Common myeloid progenitor, CD34-positive (primary cell): ENCODE data around the gene ZNF536.

Source experiments
- CTCF ChIA-PET: fragments of 350-600 bp; sonication (Branson Sonifier 250); formaldehyde crosslinking; loops from one replicate; lab custom pipeline; 2021; ENCODE audit warnings: antibody characterized with exemption; lab: Charles Lee
- POLR2A ChIA-PET: fragments of 350-600 bp; sonication (Branson Sonifier 250); formaldehyde crosslinking; loops from one replicate; lab custom pipeline; 2021; ENCODE audit warnings: antibody characterized with exemption; lab: Charles Lee
- DNase-seq, 3 donors: peaks; one replicate each; pipeline versions ENCODE4 v3.0.0 to v3.0.0-alpha.2; 2013
- H3K27ac ChIP-seq, 2 experiments: 1 replicate in 1 of 2; 2 replicates in 1 of 2; pipeline ENCODE4 v1.7.0; 2013; ENCODE audit warnings: inconsistent platforms in 2 of 2, low read length in 2 of 2, mild to moderate bottlenecking in 2 of 2, low read depth in 1 of 2, moderate library complexity in 1 of 2; ENCODE audit not compliant: severe bottlenecking in 2 of 2, insufficient read depth in 1 of 2, poor library complexity in 1 of 2
- H3K27me3 ChIP-seq, 5 experiments: replicated peaks in 2 of 5; 1 replicate in 3 of 5; 2 replicates in 2 of 5; pipeline versions ENCODE4 v1.6.1 to v1.7.0; 2013; ENCODE audit warnings: low read length in 4 of 5, mild to moderate bottlenecking in 2 of 5, moderate library complexity in 2 of 5, inconsistent platforms in 1 of 5; ENCODE audit not compliant: insufficient read depth in 5 of 5, control insufficient read depth in 4 of 5
- H3K36me3 ChIP-seq, 4 experiments: 1 replicate in 2 of 4; 2 replicates in 2 of 4; pipeline versions ENCODE4 v1.6.1 to v1.7.0; 2013; ENCODE audit warnings: low read length in 3 of 4, control low read depth in 1 of 4, mild to moderate bottlenecking in 1 of 4; ENCODE audit not compliant: control insufficient read depth in 4 of 4, insufficient read depth in 4 of 4
- H3K4me1 ChIP-seq, 4 experiments: 1 replicate in 3 of 4; 2 replicates in 1 of 4; pipeline versions ENCODE4 v1.6.1 to v1.7.1; 2013; ENCODE audit warnings: low read length in 3 of 4, mild to moderate bottlenecking in 3 of 4, control low read depth in 1 of 4, inconsistent platforms in 1 of 4, moderate library complexity in 1 of 4; ENCODE audit not compliant: control insufficient read depth in 4 of 4, insufficient read depth in 4 of 4; ENCODE audit errors: control extremely low read depth in 1 of 4
- H3K4me3 ChIP-seq, 7 experiments: 1 replicate in 4 of 7; 2 replicates in 3 of 7; pipeline versions ENCODE4 v1.5.1 to v1.7.0; 2013; ENCODE audit warnings: mild to moderate bottlenecking in 7 of 7, low read length in 6 of 7, moderate library complexity in 6 of 7, inconsistent platforms in 2 of 7, low read depth in 2 of 7, control low read depth in 1 of 7; ENCODE audit not compliant: insufficient read depth in 4 of 7, control insufficient read depth in 1 of 7; ENCODE audit errors: extremely low read depth in 1 of 7
- H3K9me3 ChIP-seq, 5 experiments: 1 replicate in 4 of 5; 2 replicates in 1 of 5; pipeline versions ENCODE4 v1.6.1 to v1.7.1; 2013; ENCODE audit warnings: low read length in 4 of 5, mild to moderate bottlenecking in 2 of 5, inconsistent platforms in 1 of 5, low read depth in 1 of 5, moderate library complexity in 1 of 5; ENCODE audit not compliant: control insufficient read depth in 4 of 5, insufficient read depth in 2 of 5; ENCODE audit errors: control extremely low read depth in 1 of 5
- WGBS: methylation state at CpG from one replicate; pipeline ENCODE4 v1.1.5; 2013; ENCODE audit not compliant: insufficient coverage; 5-methylcytosine and 5-hydroxymethylcytosine counted together

Gene ZNF536

GRCh38 chr19:30364866-30365800 lies 7.1 kb upstream of the ZNF536 start:
- WGBS, result 96% methylated on average over 8 of the region's 10 CpGs
- Histone ChIP-seq H3K4me1 (peaks cover 0 to 37% (median 31%) of the 10 kb centered on the region in 4 experiments), H3K4me3 (no peak overlapping the region), H3K27ac (no peak overlapping the region), H3K9me3 (no peaks in the 10 kb centered on the region), H3K27me3 (peaks cover 0 to 3% (median 0%) of the 10 kb centered on the region in 5 experiments), H3K36me3 (no peaks in the 10 kb centered on the region)
- ChIA-PET POLR2A (no interaction called here), CTCF (no interaction called here)
- no peak for DNase-seq

- Histone ChIP-seq H3K9me3 (no peaks in the 10 kb centered on the region), H3K4me3 (no peak overlapping the region), H3K27ac (no peak overlapping the region), H3K4me1 (peaks cover 0 to 27% (median 20%) of the 10 kb centered on the region in 4 experiments), H3K36me3 (no peaks in the 10 kb centered on the region), H3K27me3 (peaks cover 0 to 3% (median 2%) of the 10 kb centered on the region in 5 experiments)
- 0% methylated on average over 1 of the region's 1 CpG for WGBS
- ChIA-PET POLR2A (no interaction called here), CTCF (interaction anchor here (0.7 kb wide), 1 partner anchor 40 kb away, joined by 3 read pairs; no protein-coding TSS in a partner anchor)
- DNase-seq, result no peak
Measured at GRCh38 chr19:30366282-30366681, 5.9 kb upstream of the ZNF536 start.

DNA sequence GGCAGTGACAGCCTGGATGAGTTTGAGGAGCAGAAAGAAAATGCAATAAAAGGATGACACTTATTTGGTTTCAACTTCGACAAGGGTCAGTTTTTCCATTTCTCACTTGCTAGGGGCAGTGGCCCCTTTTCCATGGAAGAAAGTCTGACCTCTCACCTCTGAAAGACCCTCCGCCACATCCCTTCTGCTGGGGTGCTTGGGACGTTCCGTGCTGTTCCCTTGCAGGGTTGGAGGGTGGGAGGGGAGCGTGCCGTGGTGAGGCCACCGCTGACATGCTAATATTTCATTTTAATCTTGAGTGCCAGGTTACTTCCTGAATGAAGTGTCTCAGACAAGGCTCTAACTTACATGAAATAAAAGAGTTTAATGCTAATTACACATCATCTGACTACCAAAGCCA lies 5.2 kb upstream of the ZNF536 start:
- Histone ChIP-seq H3K9me3 (no peaks in the 10 kb centered on the region), H3K4me3 (no peak overlapping the region), H3K27me3 (peaks cover 0 to 5% (median 3%) of the 10 kb centered on the region in 5 experiments), H3K36me3 (no peaks in the 10 kb centered on the region), H3K27ac (no peak overlapping the region), H3K4me1 (peaks cover 0 to 20% (median 13%) of the 10 kb centered on the region in 4 experiments)
- CTCF ChIA-PET, result no interaction called here
- DNase-seq, result peak; percentile 51 to 92 (median 88)
- WGBS, result 40% methylated on average over 1 of the region's 7 CpGs
- POLR2A ChIA-PET, result no interaction called here

- Histone ChIP-seq H3K4me3 (no peak overlapping the region), H3K4me1 (peaks cover 0 to 16% (median 11%) of the 10 kb centered on the region in 4 experiments), H3K27ac (no peak overlapping the region), H3K27me3 (peaks cover 0 to 9% (median 7%) of the 10 kb centered on the region in 5 experiments), H3K9me3 (no peaks in the 10 kb centered on the region), H3K36me3 (no peaks in the 10 kb centered on the region)
- no peak for DNase-seq
- ChIA-PET CTCF (no interaction called here), POLR2A (no interaction called here)
- 98% methylated on average over 8 of the region's 9 CpGs for WGBS
Measured at GRCh38 chr19:30367421-30367820, 4.8 kb upstream of the ZNF536 start.

DNA sequence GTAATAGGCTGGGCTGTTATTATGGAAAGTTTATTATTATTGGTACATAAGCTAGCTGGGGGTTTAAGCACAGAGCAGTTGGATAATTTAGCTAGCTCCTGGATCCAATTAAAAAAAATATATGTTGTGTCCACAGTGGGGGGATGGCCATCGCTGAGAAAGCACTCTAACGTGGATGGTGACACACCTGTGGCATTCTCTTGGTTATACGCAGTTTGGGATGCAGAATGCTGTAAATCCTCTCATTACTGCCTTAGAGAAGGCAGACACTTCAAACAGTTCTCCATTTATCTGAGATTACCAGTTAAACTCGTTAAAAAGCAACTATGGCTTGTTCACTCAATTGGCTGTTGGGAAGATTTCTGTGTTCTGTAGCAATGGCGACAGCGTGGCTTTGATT lies 2.4 kb upstream of the ZNF536 start:
- DNase-seq, result no peak
- H3K4me3 ChIP-seq, result no peak overlapping the region
- H3K27me3 ChIP-seq, result peaks cover 0 to 31% (median 12%) of the 10 kb centered on the region in 5 experiments
- no peaks in the 10 kb centered on the region for H3K36me3 ChIP-seq
- 83% methylated on average over 4 of the region's 6 CpGs for WGBS
- peaks cover 0 to 16% (median 12%) of the 10 kb centered on the region in 4 experiments for H3K4me1 ChIP-seq
- ChIA-PET CTCF (interaction anchor here (1.4 kb wide), 1 partner anchor 36 kb away, joined by 3 read pairs; no protein-coding TSS in a partner anchor), POLR2A (no interaction called here)
- no peaks in the 10 kb centered on the region for H3K9me3 ChIP-seq
- H3K27ac ChIP-seq, result no peak overlapping the region

DNA sequence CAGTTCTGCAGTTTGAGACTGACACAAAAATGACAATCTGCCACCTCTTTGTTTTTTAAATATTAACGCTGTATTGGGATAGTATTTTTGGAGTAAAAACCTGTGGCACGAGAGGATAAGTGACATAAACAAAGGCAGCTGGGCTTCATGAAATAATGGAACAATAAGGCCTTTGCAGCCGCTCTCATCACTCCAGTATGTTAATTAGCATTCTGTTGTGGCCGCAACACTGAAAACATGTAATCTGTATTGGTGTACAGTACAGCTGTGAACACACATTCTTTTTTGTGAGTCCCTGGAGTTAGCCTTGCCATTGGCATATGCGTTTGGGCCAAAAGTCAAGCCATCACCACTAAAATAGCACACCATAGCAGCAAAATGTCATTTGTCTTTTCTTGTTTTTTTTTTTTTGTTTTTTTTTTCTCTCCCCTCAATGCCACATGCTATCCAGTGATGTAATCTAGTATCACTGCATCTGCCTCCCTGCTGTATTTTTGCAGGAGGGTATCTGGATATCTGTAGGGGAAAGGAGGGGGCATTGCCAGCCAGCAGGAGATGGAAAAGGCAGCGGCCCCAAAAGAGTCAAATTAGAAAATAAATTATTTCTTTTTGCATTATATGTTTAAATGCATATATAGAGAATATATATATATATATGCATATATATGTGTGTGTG lies 885 bp upstream of the ZNF536 start:
- ChIA-PET CTCF (interaction anchor here (1.4 kb wide), 1 partner anchor 35 kb away, joined by 3 read pairs; no protein-coding TSS in a partner anchor), POLR2A (no interaction called here)
- no peaks in the 10 kb centered on the region for H3K36me3 ChIP-seq
- WGBS, result 100% methylated on average over 3 of the region's 6 CpGs
- H3K4me3 ChIP-seq, result no peak overlapping the region
- peaks cover 0 to 20% (median 13%) of the 10 kb centered on the region in 4 experiments for H3K4me1 ChIP-seq
- DNase-seq, result no peak
- peaks cover 0 to 2% (median 0%) of the 10 kb centered on the region in 5 experiments for H3K9me3 ChIP-seq
- peaks cover 7 to 45% (median 21%) of the 10 kb centered on the region in 5 experiments for H3K27me3 ChIP-seq
- no peak overlapping the region for H3K27ac ChIP-seq
